ENCODE results near the gene NUDT13.

DNA sequence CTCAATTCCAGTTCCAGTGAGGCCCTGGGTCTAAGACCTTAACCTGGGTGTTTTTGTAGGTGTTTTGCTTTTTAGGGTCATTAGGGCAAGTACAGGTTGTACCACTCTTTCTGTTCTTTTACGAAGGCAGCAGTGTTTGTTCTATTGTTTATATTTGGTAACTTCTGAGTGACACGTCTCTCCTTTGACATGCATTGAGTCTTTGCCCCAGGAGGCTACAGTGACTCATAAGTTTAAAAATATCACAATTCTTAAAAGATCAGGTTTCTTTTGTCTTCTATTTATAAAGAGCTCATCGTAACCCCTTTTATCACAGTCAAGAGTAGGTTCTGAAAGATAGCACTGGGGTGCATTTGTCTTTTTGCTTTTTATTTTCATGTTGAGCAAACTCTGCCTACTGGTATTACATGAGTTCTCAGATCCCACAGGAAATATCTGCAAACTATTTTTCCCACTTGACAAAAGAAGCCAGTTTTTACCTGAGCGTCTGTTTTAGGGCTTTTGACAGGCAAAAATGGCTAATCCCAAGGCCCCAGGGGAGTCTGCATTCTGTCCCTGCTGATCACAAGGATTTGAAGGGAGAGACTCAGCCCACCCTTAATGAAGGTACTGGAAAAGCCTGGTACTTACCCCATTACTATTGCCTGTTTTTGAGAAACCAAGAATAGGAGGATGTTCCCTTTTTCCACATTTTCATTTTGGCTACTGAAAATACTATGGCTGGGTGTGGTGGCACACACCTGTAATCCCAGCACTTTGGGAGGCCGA is 7.9 kb downstream of the NUDT13 start:
- TF ChIP-seq, protein P1, sequence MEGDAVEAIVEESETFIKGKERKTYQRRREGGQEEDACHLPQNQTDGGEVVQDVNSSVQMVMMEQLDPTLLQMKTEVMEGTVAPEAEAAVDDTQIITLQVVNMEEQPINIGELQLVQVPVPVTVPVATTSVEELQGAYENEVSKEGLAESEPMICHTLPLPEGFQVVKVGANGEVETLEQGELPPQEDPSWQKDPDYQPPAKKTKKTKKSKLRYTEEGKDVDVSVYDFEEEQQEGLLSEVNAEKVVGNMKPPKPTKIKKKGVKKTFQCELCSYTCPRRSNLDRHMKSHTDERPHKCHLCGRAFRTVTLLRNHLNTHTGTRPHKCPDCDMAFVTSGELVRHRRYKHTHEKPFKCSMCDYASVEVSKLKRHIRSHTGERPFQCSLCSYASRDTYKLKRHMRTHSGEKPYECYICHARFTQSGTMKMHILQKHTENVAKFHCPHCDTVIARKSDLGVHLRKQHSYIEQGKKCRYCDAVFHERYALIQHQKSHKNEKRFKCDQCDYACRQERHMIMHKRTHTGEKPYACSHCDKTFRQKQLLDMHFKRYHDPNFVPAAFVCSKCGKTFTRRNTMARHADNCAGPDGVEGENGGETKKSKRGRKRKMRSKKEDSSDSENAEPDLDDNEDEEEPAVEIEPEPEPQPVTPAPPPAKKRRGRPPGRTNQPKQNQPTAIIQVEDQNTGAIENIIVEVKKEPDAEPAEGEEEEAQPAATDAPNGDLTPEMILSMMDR (IDR thresholded peaks at IDR 0.05), result no peak
- TF ChIP-seq POLR2A (IDR thresholded peaks at IDR 0.05), result peak in 1 of 2 donors; percentile 39

All from adrenal gland (tissue), 5 donors.